Activated CD4-positive, CD25-positive, alpha-beta regulatory T cell (primary cell): Measurements from ENCODE around the gene DHX15.

Source experiments
- DNase-seq, 4 experiments: peaks; one replicate each; lab custom pipeline; 2025; lab: John Stamatoyannopoulos, UW

DHX15 gene

DNA sequence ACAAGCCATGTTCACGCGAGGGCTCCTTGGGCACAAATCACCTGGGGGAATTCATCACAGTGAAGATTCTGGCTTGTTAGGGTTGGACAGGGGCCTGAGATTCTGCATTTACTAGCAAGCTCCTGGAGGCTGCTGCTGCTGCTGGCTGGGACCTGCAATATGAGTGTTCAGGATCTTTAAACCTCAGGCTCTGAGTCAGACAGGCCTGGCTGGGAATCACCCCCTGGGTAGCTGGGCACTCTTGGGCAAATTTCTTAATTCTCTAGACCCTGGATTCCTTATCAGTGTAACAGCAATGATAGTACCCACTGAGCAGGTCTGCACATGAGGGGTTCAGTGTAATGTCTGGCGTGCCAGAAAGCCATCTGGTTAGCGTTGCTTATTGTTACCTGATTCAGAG, 101.5 kb downstream of the DHX15 start:
- DNase-seq, result no peak

- no peak for DNase-seq
Observed at GRCh38 chr4:24477919-24478318, 106.4 kb downstream of the DHX15 start.
